HG02588 (cell line): ENCODE results near the gene SFT2D3.
A peak's percentile ranks its signal among the peaks of the same experiment; 100 is the strongest.

Experiments used
- ATAC-seq: cut with Tn5 transposase; IDR thresholded peaks from one replicate; pipeline ENCODE4 v1.9.1; 2021; ENCODE audit warnings: mild to moderate bottlenecking, moderate library complexity; ENCODE audit not compliant: unreplicated experiment

The SFT2D3 gene

GRCh38 chr2:127737892-127738291 is 36.6 kb downstream of the SFT2D3 start:
- ATAC-seq = no peak

GRCh38 chr2:127739800-127740199 is 38.5 kb downstream of the SFT2D3 start:
- no peak for ATAC-seq

- ATAC-seq = no peak
These were observed 39.5 kb downstream of the SFT2D3 start for GRCh38 chr2:127740665-127741288.

- no peak for ATAC-seq
These were observed 42.3 kb downstream of the SFT2D3 start for GRCh38 chr2:127743477-127744026.

GRCh38 chr2:127747621-127748020 is 46.3 kb downstream of the SFT2D3 start:
- no peak for ATAC-seq

GRCh38 chr2:127749537-127749936 is 48.2 kb downstream of the SFT2D3 start:
- ATAC-seq = peak; percentile 99

GRCh38 chr2:127753374-127753773 is 52.1 kb downstream of the SFT2D3 start:
- ATAC-seq = no peak

- no peak for ATAC-seq
These were observed 52.9 kb downstream of the SFT2D3 start for GRCh38 chr2:127754186-127754585.
